Measurements from ENCODE around the gene PDZRN3. TPM values are rescaled to one million over a fixed set of nuclear protein-coding genes. Genes with fewer than 3 reads are reported as not detected.

The PDZRN3 gene
- total RNA-seq, 1 experiment from 2014 or later, result 5.9 TPM

DNA sequence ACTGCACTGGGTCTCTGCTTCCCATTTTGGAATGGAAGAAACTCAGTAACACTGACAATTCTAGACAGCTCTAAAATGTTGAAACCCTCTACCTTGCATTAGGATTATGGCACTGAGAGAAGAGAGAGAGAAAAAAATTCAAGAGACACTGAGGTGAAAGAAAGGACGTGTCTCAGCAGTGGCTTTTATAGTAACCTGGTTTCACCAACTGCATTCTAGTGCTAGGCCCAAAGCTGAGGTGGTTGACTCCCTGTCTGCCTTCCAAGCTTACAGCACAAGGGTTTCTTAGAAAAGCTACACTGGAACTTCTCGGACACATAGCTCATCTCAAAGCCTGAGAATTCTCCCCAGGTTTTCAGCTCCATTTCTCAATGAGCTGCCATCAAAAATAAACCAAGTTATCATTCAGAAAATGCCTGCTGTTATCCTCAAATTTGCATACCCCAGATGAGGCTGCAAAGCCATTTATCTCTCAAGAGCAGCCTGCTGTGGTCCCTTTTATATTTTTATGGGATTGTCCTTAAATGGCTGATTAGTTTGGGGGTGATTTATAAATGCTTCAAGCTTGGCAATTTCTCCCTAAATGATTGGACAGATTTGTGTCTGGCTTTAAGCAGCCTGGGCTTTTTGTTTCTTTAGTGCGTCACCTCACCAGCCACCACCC, 283.3 kb downstream of the PDZRN3 start:
- no peak overlapping the region for H3K27ac ChIP-seq (ENCODE audit: insufficient read length, low read depth, low read length)
- no peak overlapping the region for H3K4me2 ChIP-seq (ENCODE audit: insufficient read depth, insufficient read length, low read length)
- peaks cover 17% of the 10 kb centered on the region for H3K9me3 ChIP-seq (ENCODE audit: control insufficient read depth, low read depth, low read length)
- H2BK5ac ChIP-seq (ENCODE audit: insufficient read length, low read length), result no peak overlapping the region
- no peaks in the 10 kb centered on the region; the same call in 1 of the 2 replicates for H3K27me3 Mint-ChIP-seq (ENCODE audit: low read depth)
- H3K4me1 Mint-ChIP-seq, result peaks cover 8 to 10% of the 10 kb centered on the region in 2 experiments; a peak in 3 of 4 replicates
- H2AFZ ChIP-seq (ENCODE audit: low read length), result no peak overlapping the region
- H3K23ac ChIP-seq (ENCODE audit: insufficient read length, low read depth, low read length), result no peak overlapping the region
- H3K4me1 ChIP-seq (ENCODE audit: insufficient read depth, low read length), result no peaks in the 10 kb centered on the region
- H3K79me1 ChIP-seq (ENCODE audit: insufficient read depth, low read depth, low read length, poor library complexity, severe bottlenecking), result no peaks in the 10 kb centered on the region
- TF ChIP-seq, protein P1, sequence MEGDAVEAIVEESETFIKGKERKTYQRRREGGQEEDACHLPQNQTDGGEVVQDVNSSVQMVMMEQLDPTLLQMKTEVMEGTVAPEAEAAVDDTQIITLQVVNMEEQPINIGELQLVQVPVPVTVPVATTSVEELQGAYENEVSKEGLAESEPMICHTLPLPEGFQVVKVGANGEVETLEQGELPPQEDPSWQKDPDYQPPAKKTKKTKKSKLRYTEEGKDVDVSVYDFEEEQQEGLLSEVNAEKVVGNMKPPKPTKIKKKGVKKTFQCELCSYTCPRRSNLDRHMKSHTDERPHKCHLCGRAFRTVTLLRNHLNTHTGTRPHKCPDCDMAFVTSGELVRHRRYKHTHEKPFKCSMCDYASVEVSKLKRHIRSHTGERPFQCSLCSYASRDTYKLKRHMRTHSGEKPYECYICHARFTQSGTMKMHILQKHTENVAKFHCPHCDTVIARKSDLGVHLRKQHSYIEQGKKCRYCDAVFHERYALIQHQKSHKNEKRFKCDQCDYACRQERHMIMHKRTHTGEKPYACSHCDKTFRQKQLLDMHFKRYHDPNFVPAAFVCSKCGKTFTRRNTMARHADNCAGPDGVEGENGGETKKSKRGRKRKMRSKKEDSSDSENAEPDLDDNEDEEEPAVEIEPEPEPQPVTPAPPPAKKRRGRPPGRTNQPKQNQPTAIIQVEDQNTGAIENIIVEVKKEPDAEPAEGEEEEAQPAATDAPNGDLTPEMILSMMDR (conservative IDR thresholded peaks at IDR 0.05), result no peak
- H2BK120ac ChIP-seq (ENCODE audit: low read depth, low read length, poor library complexity, severe bottlenecking), result no peak overlapping the region
- DNase-seq, result no peak
- no peak overlapping the region for H4K91ac ChIP-seq (ENCODE audit: insufficient read length, low read depth, low read length)
- H3K27ac Mint-ChIP-seq, result no peak overlapping the region
- H2BK12ac ChIP-seq (ENCODE audit: insufficient read length, low read depth, low read length), result no peak overlapping the region
- H2AK5ac ChIP-seq (ENCODE audit: insufficient read length, low read length), result no peak overlapping the region
- H3K9me3 Mint-ChIP-seq, result peaks cover 28 to 29% of the 10 kb centered on the region in 2 experiments
- H4K20me1 ChIP-seq (ENCODE audit: control insufficient read depth, insufficient read depth, insufficient read length), result no peaks in the 10 kb centered on the region
- no CpG with 5 or more reads among the region's 3 CpGs for WGBS (ENCODE audit: extremely low coverage, insufficient read length, low lambda C conversion rate)
- H3K36me3 Mint-ChIP-seq (ENCODE audit: insufficient read depth in 1 of 3, low read depth in 3 of 3), result peaks cover 7 to 23% (median 15%) of the 10 kb centered on the region in 3 experiments
- H2BK15ac ChIP-seq (ENCODE audit: low read depth, low read length), result no peak overlapping the region
- H3K4me3 Mint-ChIP-seq, result no peak overlapping the region
- no peak overlapping the region for H3T11ph ChIP-seq (ENCODE audit: low read length)
- H3K9ac ChIP-seq (ENCODE audit: extremely low read depth, insufficient read length, low read length), result no peak overlapping the region
- H4K8ac ChIP-seq (replicated peaks; ENCODE audit: insufficient read length, low read depth, low read length), result no peak overlapping the region
- no peak overlapping the region for H3K4ac ChIP-seq (ENCODE audit: low read depth, low read length)
- H3K27me3 ChIP-seq (ENCODE audit: insufficient read depth, low read length), result no peaks in the 10 kb centered on the region
- no peak overlapping the region for H2BK20ac ChIP-seq (ENCODE audit: low read depth, low read length, poor library complexity, severe bottlenecking)
- H3K56ac ChIP-seq (ENCODE audit: insufficient read length, low read depth, low read length), result no peak overlapping the region
- no peaks in the 10 kb centered on the region for H3K23me2 ChIP-seq (ENCODE audit: insufficient read length, low read depth, low read length, poor library complexity, severe bottlenecking)
- no peaks in the 10 kb centered on the region for H3K79me2 ChIP-seq (ENCODE audit: insufficient read depth, low read length)
- no peak overlapping the region for H3K18ac ChIP-seq (ENCODE audit: insufficient read length, low read depth, low read length)
- H3K14ac ChIP-seq (ENCODE audit: insufficient read depth, low read length), result no peak overlapping the region
- no peak overlapping the region for H4K5ac ChIP-seq (ENCODE audit: insufficient read length, low read depth, low read length)

Data from H9 (cell line).